ENCODE data around the gene AURKAIP1. TPM values are rescaled to one million over a fixed set of nuclear protein-coding genes. Genes with fewer than 3 reads are reported as not detected.

AURKAIP1 gene
- total and polyA plus RNA-seq, 2 of the 13 experiments (the other 11 are each of a cell fraction or from before 2014, with no cell fraction given) = 69.5 to 175 TPM

- TF ChIP-seq ZNF503 (CRISPR knock-in tag; IDR thresholded peaks at IDR 0.05) (peak; percentile 84), ZKSCAN1 (IDR thresholded peaks at IDR 0.05; ENCODE audit: low read length) (peak; percentile 61; the same call in 1 of the 2 replicates), TOPORS (CRISPR knock-in tag; IDR thresholded peaks at IDR 0.05) (peak; percentile 66; the same call in 1 of the 2 replicates), TP53 (CRISPR knock-in tag; conservative IDR thresholded peaks at IDR 0.05) (peak; percentile 92; the same call in 1 of the 2 replicates), RBM39 (IDR thresholded peaks at IDR 0.05; ENCODE audit: low read depth, low read length, poor library complexity, severe bottlenecking) (peak; percentile 25), ZNF292 (CRISPR knock-in tag; IDR thresholded peaks at IDR 0.05; ENCODE audit: borderline replicate concordance, low read depth) (peak; percentile 99), ETV6 (CRISPR knock-in tag; conservative IDR thresholded peaks at IDR 0.05) (no peak; the same call in 1 of the 2 replicates), TERF1 (CRISPR knock-in tag; IDR thresholded peaks at IDR 0.05) (no peak), E2F5 (CRISPR knock-in tag; conservative IDR thresholded peaks at IDR 0.05) (no peak), ZBTB43 (CRISPR knock-in tag; conservative IDR thresholded peaks at IDR 0.05) (peak; percentile 88), HOXA9 (CRISPR knock-in tag; IDR thresholded peaks at IDR 0.05; ENCODE audit: borderline replicate concordance) (peak; percentile 86; the same call in 1 of the 2 replicates), SMAD3 (CRISPR knock-in tag; IDR thresholded peaks at IDR 0.05) (peak; percentile 94), NFE2L2 (IDR thresholded peaks at IDR 0.05; ENCODE audit: low read length) (no peak), ZNF644 (CRISPR knock-in tag; IDR thresholded peaks at IDR 0.05; ENCODE audit: low read depth) (peak; percentile 62), ZNF33A (CRISPR knock-in tag; IDR thresholded peaks at IDR 0.05; ENCODE audit: borderline replicate concordance) (no peak)
Measured at GRCh38 chr1:1400576-1401456, 25.8 kb upstream of the AURKAIP1 start (continued).
